Fibroblast of mammary gland (primary cell): ENCODE data around the gene SH3BP4.

Experiments used
- DNase-seq: peaks from one replicate; pipeline ENCODE4 v3.0.0-alpha.2; 2010; ENCODE audit warnings: low read depth
- H3K4me3 ChIP-seq: 2 replicates; pipeline ENCODE4 v1.5.1; 2011; ENCODE audit warnings: low read depth, mild to moderate bottlenecking, low read length, moderate library complexity; ENCODE audit not compliant: control insufficient read depth
- CTCF ChIP-seq: conservative IDR thresholded peaks from 2 replicates; pipeline ENCODE4 v1.5.1; 2011; ENCODE audit warnings: low read depth, low read length, inconsistent platforms; ENCODE audit not compliant: control insufficient read depth, insufficient read depth

Gene SH3BP4

GRCh38 chr2:235006986-235007385 lies 55.2 kb downstream of the SH3BP4 start:
- no peak overlapping the region for H3K4me3 ChIP-seq
- no peak for TF ChIP-seq CTCF
- DNase-seq, result no peak

GRCh38 chr2:235007664-235008457 lies 56.0 kb downstream of the SH3BP4 start:
- no peak for DNase-seq
- no peak for TF ChIP-seq CTCF
- no peak overlapping the region for H3K4me3 ChIP-seq

- DNase-seq, result no peak
Observed at GRCh38 chr2:235008584-235009044, 56.8 kb downstream of the SH3BP4 start.

GRCh38 chr2:235009081-235009480 lies 57.3 kb downstream of the SH3BP4 start:
- TF ChIP-seq CTCF, result no peak
- no peak overlapping the region for H3K4me3 ChIP-seq
- DNase-seq, result no peak

More at GRCh38 chr2:235008584-235009044, 56.8 kb downstream of the SH3BP4 start:
- TF ChIP-seq CTCF, result no peak
- no peak overlapping the region for H3K4me3 ChIP-seq

GRCh38 chr2:235010117-235010714 lies 58.4 kb downstream of the SH3BP4 start:
- no peak for TF ChIP-seq CTCF
- H3K4me3 ChIP-seq, result no peak overlapping the region
- DNase-seq, result no peak

GRCh38 chr2:235011607-235011928 lies 59.8 kb downstream of the SH3BP4 start:
- no peak for DNase-seq
- no peak for TF ChIP-seq CTCF

More at GRCh38 chr2:235011607-235011928, 59.8 kb downstream of the SH3BP4 start:
- no peak overlapping the region for H3K4me3 ChIP-seq
